Measurements from ENCODE around the gene DUSP8.
"Not testable (repeated sequence)": the region's sequence is repeated elsewhere in the genome, so short reads cannot be mapped to it uniquely, and the experiment has no call there.

Gene DUSP8

GRCh38 chr11:1589191-1589963 is 17.3 kb upstream of the DUSP8 start:
- in situ Hi-C loops (cut with HindIII; ENCODE audit: low sequenced_read_pairs) = not testable (repeated sequence)

GRCh38 chr11:1586699-1587098 is 14.6 kb upstream of the DUSP8 start:
- in situ Hi-C loops (cut with HindIII; ENCODE audit: low sequenced_read_pairs) = no loop called here

- in situ Hi-C loops (cut with HindIII; ENCODE audit: low sequenced_read_pairs) = not testable (repeated sequence)
These were observed 12.7 kb upstream of the DUSP8 start, which contains the start of gene KRTAP5-1 for GRCh38 chr11:1584661-1585370. TSS of gene KRTAP5-1 (minus strand) at chr11:1585283. CDS start at chr11:1585249, 34 bp downstream.

- in situ Hi-C loops (cut with HindIII; ENCODE audit: low sequenced_read_pairs) = not testable (repeated sequence)
These were observed 10.8 kb upstream of the DUSP8 start for GRCh38 chr11:1582909-1583308.

GRCh38 chr11:1581976-1582375 is 9.9 kb upstream of the DUSP8 start:
- in situ Hi-C loops (cut with HindIII; ENCODE audit: low sequenced_read_pairs) = no loop called here

GRCh38 chr11:1576825-1577224 is 4.8 kb upstream of the DUSP8 start:
- in situ Hi-C loops (cut with HindIII; ENCODE audit: low sequenced_read_pairs) = no loop called here

DNA sequence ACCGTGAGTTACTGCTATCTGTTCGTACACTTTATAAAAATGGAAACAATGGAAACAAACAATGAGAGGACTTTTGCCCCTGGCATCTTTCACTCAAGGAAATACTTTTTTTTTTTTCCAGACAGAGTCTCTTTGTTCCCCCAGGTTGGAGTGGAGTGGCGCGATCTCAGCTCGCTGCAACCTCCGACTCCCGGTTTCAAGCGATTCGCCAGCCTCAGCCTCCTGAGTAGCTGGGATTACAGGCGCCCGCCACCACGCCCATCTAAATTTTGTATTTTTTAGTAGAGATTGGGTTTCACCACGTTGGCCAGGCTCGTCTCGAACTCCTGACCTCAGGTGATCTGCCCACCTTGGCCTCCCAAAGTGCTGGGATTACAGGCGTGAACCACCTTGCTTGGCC is 3.7 kb upstream of the DUSP8 start:
- in situ Hi-C loops (cut with HindIII; ENCODE audit: low sequenced_read_pairs) = not testable (repeated sequence)

GRCh38 chr11:1574933-1575242 is 2.8 kb upstream of the DUSP8 start:
- in situ Hi-C loops (cut with HindIII; ENCODE audit: low sequenced_read_pairs) = no loop called here

DNA sequence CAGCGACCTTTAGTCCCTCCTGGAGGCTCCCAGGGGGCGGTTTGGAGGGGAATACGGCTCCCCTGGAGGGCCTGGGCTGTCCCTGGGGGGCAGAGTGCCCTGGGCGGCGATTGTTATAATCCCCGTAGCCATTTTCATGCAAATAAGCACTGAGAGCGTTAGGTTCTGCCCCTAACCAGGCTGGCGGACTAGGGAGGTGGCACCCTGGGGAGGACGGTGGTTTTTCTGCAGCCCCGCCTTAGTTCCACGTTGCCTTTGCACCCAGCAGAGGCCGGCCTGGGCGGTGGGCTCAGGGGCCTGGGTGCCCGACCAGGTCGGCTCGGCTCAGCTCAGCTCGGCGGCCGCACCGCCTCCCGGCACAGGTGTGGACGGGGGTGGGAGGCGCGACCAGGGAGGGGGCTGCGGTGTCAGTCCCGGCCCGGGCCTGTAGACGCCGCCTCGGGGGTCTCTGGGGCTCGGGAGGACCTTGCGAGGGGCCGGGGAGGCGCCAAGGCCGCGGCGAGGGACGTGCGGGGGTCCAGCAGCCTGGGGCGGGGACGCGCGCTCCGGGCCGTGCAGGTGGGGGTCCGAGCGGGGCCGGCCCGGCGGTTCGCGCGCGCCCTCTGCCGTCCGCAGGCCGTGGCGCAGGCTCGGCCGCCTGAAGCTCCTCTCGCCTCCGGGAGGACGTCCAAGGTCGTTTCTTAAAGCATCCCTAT is 2.3 kb upstream of the DUSP8 start:
- in situ Hi-C loops (cut with HindIII; ENCODE audit: low sequenced_read_pairs) = no loop called here

DNA sequence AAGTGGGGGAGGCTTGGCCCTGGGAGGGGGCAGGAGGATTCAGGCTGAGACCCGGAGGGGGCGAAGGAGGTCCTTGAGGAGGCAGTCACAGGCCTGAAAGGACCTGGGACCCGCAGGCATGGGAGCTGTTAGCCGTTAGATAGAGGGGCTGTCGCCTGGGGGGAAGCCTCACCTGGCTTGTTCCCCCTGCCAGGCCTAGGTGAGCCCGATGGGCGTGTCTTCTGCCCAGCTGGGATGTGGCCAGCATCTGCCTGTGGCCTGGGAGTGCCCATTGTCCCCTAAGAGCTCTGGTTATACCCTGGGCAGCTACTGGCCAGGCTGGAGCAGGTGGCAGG is 1.8 kb upstream of the DUSP8 start:
- in situ Hi-C loops (cut with HindIII; ENCODE audit: low sequenced_read_pairs) = no loop called here

- in situ Hi-C loops (cut with HindIII; ENCODE audit: low sequenced_read_pairs) = no loop called here
These were observed 1.2 kb upstream of the DUSP8 start for GRCh38 chr11:1573077-1573902.

- in situ Hi-C loops (cut with HindIII; ENCODE audit: low sequenced_read_pairs) = no loop called here
These were observed 293 bp downstream of the DUSP8 start for GRCh38 chr11:1571760-1572196.

GRCh38 chr11:1570896-1571759 is 943 bp downstream of the DUSP8 start:
- in situ Hi-C loops (cut with HindIII; ENCODE audit: low sequenced_read_pairs) = no loop called here

DNA sequence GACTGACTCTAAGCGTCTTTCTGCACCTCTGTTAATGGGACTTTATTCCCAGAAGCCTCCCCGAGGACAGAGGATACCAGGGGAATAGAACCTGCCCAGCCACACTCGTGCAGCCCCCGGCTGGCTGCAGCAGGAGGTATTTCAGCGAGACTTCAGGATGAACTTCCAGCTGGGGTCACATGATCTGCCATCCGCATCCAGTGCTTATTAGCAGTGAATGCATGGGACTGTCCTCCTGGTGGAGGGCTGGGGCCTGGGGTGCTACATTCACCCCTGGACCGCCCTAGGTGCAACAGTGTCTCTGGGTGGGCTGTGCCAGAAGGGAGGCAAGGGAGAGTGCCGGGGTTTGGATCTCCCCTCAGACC is 1.6 kb downstream of the DUSP8 start:
- in situ Hi-C loops (cut with HindIII; ENCODE audit: low sequenced_read_pairs) = no loop called here

GRCh38 chr11:1570001-1570453 is 2.0 kb downstream of the DUSP8 start:
- in situ Hi-C loops (cut with HindIII; ENCODE audit: low sequenced_read_pairs) = no loop called here

GRCh38 chr11:1569251-1569780 is 2.8 kb downstream of the DUSP8 start:
- in situ Hi-C loops (cut with HindIII; ENCODE audit: low sequenced_read_pairs) = no loop called here

DNA sequence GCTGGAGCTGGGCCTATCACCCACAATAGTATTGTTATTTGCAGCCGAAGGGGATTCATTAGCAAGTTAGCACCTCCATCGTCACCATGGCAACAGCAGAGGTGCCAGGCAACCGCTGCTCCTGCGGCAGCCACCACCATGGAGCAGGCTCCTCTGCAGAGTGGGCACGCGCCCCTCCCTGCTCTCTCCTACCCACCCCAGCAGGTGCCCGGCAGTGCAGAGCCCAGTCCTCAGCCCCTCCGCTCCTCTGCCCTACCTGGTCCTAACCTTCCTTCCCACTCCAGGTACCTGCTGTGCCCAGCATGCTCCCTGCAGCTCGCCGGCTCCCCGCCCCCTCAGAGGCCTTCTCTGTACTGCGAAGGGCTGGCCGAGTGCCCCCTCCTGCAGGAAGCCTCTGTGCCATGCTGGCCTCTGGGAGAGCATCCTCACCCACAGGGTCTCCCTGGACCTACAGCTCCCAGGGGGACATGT is 3.6 kb downstream of the DUSP8 start:
- in situ Hi-C loops (cut with HindIII; ENCODE audit: low sequenced_read_pairs) = no loop called here

DNA sequence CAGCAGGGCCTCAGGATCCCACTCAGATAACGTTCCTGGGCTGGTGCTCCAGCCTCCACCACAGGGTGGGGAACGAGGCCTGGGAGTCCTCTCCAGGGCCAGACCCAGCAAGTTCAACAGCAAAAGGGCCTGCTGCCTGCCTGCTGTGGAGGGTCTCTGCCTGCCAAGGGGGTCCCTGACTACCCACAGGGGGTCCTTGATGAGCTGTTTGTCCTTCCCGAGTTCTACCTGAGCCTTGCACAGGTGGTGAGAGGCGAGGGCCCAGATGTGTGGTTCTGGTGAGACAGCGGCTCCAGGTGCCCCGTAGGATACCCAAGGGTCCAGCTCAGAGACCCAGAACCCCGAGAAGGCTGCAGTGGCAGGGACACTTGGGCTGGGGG is 4.4 kb downstream of the DUSP8 start:
- in situ Hi-C loops (cut with HindIII; ENCODE audit: low sequenced_read_pairs) = no loop called here

DNA sequence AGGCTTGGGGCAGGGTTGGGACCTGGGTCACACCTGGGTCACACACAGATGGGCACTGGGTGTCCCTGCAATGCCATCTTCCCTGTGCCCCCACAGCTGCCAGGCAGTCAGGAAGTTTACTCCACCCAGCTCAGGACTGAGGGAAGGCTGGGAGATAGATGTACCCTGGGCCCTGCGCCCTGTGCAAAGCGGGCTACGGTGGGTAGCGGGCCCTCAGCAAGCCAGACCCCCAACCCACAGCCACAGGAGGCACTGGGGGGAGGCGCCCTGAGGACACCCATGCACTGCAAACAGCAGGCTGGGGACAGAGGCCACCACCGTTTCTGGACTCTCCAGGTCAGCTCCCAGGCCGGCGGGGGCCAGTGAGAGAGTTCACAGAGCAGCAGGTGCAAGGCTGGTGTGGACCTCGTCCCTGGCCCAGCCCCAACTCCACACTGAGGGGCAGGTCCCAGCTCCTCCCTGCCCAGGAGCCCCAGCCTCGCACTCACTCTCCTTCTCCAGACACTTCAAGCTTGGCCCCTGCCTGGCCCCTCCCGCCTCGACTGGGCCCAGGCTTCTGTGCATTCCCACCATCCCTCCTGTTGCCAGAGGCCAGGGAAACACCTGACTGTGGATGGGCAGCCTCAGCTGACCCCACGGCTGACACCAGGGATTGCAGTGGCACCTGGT is 4.9 kb downstream of the DUSP8 start:
- in situ Hi-C loops (cut with HindIII; ENCODE audit: low sequenced_read_pairs) = no loop called here

Measured in endothelial cell of hepatic sinusoid (primary cell).